ENCODE results near the gene PLIN5.
"Not testable (repeated sequence)": the region's sequence is repeated elsewhere in the genome, so short reads cannot be mapped to it uniquely, and the experiment has no call there.

DNA sequence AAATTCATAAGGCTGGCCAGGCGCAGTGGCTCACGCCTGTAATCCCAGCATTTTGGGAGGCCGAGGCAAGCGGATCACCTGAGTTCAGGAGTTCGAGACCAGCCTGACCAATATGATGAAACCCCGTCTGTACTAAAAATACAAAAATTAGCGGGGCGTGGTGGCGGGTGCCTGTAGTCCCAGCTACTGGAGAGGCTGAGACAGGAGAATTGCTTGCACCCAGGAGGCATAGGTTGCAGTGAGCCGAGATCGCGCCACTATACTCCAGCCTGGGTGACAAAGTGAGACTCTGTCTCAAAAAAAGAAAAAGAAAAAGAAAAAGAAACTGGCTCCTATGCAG, 6.8 kb upstream of the PLIN5 start:
- not testable (repeated sequence) for TF ChIP-seq POLR2A (IDR thresholded peaks at IDR 0.05)
- TF ChIP-seq, protein P1, sequence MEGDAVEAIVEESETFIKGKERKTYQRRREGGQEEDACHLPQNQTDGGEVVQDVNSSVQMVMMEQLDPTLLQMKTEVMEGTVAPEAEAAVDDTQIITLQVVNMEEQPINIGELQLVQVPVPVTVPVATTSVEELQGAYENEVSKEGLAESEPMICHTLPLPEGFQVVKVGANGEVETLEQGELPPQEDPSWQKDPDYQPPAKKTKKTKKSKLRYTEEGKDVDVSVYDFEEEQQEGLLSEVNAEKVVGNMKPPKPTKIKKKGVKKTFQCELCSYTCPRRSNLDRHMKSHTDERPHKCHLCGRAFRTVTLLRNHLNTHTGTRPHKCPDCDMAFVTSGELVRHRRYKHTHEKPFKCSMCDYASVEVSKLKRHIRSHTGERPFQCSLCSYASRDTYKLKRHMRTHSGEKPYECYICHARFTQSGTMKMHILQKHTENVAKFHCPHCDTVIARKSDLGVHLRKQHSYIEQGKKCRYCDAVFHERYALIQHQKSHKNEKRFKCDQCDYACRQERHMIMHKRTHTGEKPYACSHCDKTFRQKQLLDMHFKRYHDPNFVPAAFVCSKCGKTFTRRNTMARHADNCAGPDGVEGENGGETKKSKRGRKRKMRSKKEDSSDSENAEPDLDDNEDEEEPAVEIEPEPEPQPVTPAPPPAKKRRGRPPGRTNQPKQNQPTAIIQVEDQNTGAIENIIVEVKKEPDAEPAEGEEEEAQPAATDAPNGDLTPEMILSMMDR (IDR thresholded peaks at IDR 0.05), result not testable (repeated sequence)
